HG03159 (cell line): ENCODE measurements around the gene DALRD3.
"Not testable (repeated sequence)": the region's sequence is repeated elsewhere in the genome, so short reads cannot be mapped to it uniquely, and the experiment has no call there.

ENCODE experiments used
- ATAC-seq: cut with Tn5 transposase; IDR thresholded peaks from one replicate; pipeline ENCODE4 v1.9.1; 2021; ENCODE audit warnings: mild to moderate bottlenecking, moderate library complexity; ENCODE audit not compliant: unreplicated experiment

DALRD3 gene

GRCh38 chr3:49021813-49022687 is 3.7 kb upstream of the DALRD3 start, which contains the start of gene NDUFAF3:
TSS of gene NDUFAF3 (plus strand) at chr3:49022121. CDS start at chr3:49022145, 24 bp downstream.
- ATAC-seq, result peak; percentile 56

DNA sequence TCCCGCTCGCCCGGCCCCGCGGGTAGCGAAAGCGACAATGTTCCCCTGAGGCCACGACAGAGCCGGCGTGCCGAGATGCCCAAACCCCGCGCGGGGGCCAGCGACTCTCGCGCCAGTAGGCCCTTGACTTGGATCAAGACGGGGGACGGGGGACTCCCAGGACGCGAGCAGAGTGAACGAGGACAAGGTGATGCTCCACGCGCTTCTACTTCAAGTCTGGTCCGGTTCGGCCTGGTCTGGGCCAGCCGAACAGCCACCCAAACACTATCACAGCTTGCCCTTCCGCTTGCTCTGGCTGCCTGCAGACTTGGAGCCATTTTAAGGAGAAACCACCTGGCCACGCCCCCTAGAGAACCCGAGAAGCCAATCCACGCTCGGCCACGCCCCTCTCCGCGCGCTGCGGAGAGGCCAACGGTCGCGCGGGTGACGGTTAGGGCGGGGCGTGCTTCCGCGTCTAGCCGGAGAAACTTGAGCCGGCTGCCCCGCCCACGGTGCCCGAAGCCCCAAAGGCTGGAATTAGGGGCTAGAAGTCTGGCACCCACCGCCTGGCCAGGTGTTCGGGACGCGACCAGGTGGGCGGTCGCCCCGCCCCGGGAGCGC is 2.9 kb upstream of the DALRD3 start:
- ATAC-seq, result peak; percentile 51

GRCh38 chr3:49020330-49021212 is 2.2 kb upstream of the DALRD3 start:
- ATAC-seq, result peak; percentile 1

GRCh38 chr3:49019941-49020329 is 1.6 kb upstream of the DALRD3 start:
- ATAC-seq, result no peak

GRCh38 chr3:49018707-49019006 is 277 bp upstream of the DALRD3 start:
- no peak for ATAC-seq

DNA sequence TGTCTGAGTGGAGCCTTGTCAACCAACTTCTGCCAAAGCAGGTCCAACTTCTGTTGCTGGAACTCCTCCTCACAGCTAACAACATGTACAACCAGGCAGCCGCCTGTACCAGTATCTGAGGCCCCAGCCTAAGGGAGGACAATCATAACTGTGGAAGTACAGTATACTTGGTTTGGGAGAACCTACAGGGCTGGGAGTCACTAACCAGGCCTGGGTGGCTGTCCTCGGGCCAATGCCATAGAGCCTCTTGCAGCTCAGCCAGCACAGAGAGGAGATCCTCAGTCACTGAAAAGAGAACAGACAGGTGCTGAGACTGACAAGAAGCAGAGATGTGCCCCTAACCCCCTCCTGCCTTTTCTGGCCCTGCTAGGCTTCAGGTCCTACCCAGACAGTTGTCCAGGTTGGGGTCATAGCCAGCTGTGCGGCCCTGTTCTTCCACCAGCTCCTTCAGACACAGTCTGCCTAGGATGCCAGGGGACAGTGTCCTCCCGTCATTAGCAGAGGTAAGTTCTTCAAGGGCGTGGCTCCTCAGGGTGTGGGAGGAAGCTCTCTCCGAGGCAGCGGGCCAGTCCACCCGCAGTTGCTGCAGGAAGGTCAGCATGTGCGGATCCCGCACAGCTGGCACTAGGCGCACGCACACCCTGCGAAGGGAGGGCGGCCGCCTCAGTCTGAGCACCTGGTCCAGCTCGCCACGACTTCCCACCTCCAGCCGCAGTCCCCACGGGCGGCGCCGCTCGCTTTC is 980 bp downstream of the DALRD3 start:
- ATAC-seq, result no peak

DNA sequence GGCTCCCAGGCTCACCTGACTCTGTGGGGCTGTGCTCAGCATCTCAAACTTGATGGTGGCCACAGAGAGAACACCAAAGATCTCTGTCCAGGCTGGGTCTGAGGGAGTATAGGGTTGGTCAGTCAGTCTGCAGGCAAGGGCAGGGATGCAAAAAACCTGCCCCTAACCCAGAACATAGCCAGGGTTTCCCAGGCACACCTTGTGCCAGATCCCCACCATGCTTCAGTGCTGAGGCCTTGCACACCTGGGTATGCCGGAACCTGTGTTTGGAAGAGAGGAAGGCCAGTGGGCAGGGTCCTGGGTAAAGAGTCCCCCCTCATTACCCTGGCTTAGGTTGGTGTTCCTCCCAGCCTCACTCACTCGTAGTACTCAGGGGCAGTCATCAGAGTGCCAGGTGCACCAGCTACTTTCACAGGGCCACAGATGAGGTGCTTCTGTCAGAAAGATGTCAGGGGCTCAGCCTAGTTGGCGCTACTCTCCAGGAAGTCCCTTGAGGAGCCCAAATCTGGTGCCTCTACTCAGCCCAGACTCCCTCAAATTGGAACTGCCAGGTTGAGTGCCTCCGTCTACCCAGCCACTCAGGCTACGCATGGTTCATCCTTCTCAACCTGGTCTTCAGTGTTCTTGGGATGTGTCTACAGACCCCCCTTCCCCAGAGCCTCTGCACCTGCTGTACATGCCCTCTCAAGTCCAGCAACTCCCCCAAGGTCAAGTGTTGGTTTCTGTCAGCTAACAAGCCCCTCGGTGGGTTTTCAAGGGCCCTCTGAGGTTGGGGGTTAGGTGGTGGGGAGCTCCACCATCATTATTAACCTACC is 1.8 kb downstream of the DALRD3 start:
- ATAC-seq, result no peak

DNA sequence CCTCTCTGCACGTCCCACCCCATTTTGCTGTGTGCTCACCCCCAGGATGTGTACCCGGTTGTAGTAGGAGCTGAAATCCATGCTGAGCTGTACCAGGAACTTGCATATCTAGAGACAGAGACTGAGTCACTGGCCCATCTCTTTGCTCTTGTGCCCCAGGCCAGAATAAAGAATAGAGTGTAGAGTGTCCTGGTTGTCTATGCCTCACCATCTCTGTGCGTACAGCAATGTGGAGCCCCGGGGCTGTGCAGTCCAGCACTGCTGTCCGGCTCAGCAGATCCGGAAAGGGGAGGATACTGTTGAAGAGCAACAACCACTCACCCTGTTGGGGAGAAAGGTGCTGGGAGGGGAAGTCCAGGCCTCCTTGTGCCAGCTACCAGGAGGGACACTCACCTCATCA is 2.6 kb downstream of the DALRD3 start:
- no peak for ATAC-seq

GRCh38 chr3:49015072-49015471 is 3.3 kb downstream of the DALRD3 start:
- ATAC-seq, result no peak

DNA sequence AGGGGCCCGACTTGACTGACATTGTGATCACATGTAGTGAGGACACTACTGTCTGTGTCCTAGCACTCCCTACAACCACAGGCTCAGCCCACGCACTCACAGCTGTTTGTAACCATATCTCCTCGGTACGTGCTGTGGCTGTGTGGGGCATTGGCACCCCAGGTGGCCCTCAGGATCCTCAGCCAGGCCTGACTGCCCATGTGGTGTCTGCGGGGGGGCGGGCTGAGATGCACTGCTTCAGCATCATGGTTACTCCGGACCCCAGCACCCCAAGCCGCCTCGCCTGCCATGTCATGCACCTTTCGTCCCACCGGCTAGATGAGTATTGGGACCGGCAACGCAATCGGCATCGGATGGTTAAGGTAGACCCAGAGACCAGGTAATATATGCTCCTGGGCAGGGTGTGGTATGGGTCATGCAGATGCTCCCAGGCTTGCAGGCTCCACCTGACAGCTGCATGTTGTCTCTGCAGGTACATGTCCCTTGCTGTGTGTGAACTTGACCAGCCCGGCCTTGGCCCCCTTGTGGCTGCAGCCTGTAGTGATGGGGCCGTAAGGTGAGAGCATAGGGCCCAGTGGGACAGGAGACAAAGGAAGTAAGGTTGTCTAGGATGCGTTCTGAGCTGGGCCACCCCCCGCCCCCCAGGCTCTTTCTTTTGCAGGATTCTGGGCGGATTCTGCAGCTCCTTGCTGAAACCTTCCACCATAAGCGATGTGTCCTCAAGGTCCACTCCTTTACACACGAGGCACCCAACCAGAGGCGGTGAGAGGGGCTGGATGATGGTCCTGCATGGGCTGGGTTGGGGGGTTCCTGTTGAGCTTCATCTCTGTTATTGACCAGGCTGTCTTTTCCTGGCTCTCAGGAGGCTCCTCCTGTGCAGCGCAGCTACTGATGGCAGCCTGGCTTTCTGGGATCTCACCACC is 4.4 kb downstream of the DALRD3 start:
- no peak for ATAC-seq

DNA sequence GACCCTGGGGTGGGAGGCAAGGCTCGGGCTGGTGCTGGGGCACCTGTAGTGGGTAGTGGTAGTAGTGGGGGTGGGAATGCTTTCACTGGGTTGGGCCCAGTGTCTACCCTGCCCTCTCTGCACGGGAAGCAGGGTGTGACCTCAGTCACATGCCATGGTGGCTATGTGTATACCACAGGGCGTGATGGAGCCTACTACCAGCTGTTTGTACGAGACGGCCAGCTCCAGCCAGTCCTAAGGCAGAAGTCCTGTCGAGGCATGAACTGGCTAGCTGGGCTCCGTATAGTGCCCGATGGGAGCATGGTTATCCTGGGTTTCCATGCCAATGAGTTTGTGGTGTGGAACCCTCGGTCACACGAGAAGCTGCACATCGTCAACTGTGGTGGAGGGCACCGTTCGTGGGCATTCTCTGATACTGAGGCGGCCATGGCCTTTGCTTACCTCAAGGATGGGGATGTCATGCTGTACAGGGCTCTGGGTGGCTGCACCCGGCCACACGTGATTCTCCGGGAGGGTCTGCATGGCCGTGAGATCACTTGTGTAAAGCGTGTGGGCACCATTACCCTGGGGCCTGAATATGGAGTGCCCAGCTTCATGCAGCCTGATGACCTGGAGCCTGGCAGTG is 5.2 kb downstream of the DALRD3 start:
- no peak for ATAC-seq

- no peak for ATAC-seq
Measured at GRCh38 chr3:49012441-49013017, 5.9 kb downstream of the DALRD3 start.

DNA sequence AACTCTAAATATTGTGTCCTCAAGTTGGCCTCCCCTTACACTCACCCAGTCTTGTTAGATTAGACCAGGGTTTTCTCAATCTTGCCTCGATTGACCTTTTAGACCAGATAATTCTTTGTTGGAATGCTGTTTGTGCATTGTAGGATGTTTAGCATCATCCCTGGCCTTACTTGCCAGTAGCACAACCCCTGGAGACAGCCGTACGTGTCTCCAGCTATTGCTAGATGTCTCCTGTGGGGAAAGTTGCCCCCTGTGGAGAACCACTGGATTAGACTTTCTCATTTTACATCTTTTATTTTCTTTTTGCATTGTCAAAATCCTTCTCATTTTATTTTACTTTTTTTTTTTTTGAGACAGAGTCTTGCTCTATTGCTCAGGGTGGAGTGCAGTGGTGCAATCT is 9.0 kb downstream of the DALRD3 start:
- no peak for ATAC-seq

DNA sequence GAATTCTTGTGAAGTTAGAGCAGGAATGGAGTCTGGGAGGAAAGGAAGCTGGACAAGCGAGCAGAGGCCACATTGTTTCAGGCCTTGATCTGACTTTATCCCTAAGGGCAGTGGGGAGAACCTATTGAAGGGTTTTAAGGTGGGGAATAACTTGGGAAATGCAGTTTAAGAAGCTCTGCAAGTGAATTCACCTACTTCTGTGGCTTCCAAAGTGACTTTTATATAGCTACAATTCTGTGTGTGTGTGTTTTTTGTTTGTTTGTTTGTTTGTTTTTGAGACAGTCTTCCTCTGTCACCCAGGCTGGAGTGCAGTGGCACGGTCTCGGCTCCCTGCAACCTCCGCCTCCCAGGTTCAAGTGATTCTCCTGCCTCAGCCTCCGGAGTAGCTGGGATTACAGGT is 9.8 kb downstream of the DALRD3 start:
- not testable (repeated sequence) for ATAC-seq

GRCh38 chr3:49007771-49008528 is 10.4 kb downstream of the DALRD3 start:
- ATAC-seq, result peak; percentile 29

GRCh38 chr3:49007068-49007770 is 11.2 kb downstream of the DALRD3 start, which contains the start of gene WDR6:
TSS of gene WDR6 (plus strand) at chr3:49007391. CDS start at chr3:49007432, 41 bp downstream.
- ATAC-seq, result peak; percentile 84
